Activated T-cell treated with anti-CD3 and anti-CD28 coated beads for 24 hours (primary cell): ENCODE measurements around the gene EMCN.
"Not testable (repeated sequence)": the region's sequence is repeated elsewhere in the genome, so short reads cannot be mapped to it uniquely, and the experiment has no call there.

Experiments used
- DNase-seq: peaks from one replicate; pipeline ENCODE4 v3.0.0-alpha.2; 2020; ENCODE audit warnings: low read depth

The EMCN gene

DNA sequence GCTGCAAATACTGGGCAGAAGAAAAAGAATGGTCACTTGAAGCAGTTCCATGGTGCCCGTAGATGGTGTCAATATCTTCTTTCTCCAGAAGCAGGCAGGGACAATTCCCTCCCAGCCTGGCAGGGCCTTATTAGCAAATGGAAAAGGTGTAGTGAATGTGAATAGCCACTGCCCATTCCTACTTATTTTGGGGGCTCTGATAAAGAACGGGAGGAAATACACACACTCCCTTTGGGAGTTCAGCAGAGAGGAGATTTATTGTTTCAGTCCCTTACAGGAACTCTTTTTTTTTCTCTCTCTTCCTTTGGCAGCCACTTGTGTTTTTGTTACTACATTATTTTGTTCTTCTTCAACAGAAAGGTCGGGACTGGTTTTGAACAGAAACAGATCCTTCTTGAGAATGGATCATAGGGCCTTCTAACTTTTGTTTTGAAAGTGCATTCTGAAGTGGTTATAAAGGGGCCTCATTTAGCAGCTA lies at the start of gene EMCN:
TSS of gene EMCN (minus strand) at position 159 of the 478 bp plus-strand sequence. CDS start at position 51, 108 bp downstream.
- DNase-seq = no peak

DNA sequence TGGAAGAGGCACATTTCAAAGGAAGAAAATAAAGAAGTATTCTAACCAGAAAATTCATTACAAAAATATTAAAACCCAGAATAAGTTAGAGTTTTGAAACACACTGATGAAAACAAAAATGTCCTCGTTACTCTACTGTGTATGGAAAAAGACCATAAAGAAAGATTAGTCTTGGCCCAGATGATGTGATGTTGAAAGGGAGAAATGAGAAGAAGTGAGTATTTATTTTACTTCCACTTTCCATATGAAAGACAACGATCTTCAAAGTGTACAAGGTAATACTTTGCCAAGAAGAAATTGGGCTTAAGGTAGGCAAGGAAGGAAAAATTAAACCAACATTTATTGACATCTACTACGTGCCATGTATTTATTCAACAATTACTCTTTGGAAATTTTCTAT lies 48.6 kb upstream of the EMCN start:
- no peak for DNase-seq

- DNase-seq = no peak
Observed at GRCh38 chr4:100557306-100557705, 39.5 kb upstream of the EMCN start.

- no peak for DNase-seq
Observed at GRCh38 chr4:100555611-100556337, 38.0 kb upstream of the EMCN start.

DNA sequence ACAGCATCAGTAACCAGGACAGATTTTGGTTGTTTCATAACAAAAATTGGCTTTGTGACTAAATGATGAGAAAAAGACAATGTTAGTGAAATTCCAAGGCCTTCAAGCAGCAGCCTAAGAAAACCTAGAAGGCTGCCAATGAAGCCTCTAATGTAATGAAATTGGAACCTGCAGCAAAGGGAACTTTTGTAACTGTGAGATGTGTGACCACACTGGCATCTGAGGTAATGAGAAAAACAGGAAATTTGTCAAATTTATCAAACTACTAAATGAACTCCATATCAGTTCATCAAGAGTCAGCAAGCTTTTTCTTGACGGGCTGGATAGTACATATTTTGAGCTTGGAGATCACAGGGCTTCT lies 30.4 kb upstream of the EMCN start:
- DNase-seq = no peak

GRCh38 chr4:100547541-100548199 lies 29.8 kb upstream of the EMCN start:
- DNase-seq = no peak

- DNase-seq = no peak
Observed at GRCh38 chr4:100545427-100545826, 27.6 kb upstream of the EMCN start.

GRCh38 chr4:100540131-100540530 lies 22.3 kb upstream of the EMCN start:
- no peak for DNase-seq

DNA sequence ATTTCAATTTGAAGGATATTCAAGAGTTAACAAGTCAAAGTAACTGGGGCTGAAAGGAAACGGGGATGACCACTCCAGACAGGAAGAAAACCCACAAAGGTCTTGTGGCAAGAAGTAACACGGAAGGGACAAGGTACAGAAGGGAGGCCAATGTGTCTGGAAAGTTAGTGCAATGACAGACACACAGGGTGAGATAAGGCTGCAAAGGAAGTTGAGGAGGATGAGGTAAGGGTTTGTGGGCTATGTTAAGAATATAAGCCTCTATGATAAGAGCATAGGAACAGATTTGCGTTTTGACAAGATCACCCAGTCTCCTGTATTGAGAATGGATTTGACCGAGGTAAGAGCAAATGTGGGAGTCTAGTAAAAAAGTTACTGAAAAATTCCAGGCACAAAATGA lies 21.9 kb upstream of the EMCN start:
- no peak for DNase-seq

- no peak for DNase-seq
Observed at GRCh38 chr4:100533741-100534140, 15.9 kb upstream of the EMCN start.

- not testable (repeated sequence) for DNase-seq
Observed at GRCh38 chr4:100530161-100530560, 12.3 kb upstream of the EMCN start.

DNA sequence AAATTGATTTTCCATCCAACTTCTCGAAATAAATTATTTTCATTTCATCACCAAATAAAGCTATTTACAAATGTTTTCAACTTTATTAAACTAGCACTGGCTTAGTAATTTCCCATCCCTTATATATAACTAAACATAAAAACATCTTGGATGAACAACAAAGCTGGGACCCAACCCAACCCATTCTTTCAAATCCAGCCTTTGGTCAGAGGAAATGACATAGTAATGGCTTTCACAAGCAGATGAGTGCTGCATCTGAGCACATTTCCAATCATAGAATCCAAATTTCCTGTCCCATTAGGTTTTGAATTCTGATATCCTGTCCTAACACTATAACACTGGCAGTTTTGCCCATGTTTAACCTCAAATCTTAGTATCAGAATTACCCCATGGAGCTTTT lies 7.9 kb upstream of the EMCN start:
- DNase-seq = no peak

GRCh38 chr4:100519205-100519604 lies 1.4 kb upstream of the EMCN start:
- DNase-seq = no peak

DNA sequence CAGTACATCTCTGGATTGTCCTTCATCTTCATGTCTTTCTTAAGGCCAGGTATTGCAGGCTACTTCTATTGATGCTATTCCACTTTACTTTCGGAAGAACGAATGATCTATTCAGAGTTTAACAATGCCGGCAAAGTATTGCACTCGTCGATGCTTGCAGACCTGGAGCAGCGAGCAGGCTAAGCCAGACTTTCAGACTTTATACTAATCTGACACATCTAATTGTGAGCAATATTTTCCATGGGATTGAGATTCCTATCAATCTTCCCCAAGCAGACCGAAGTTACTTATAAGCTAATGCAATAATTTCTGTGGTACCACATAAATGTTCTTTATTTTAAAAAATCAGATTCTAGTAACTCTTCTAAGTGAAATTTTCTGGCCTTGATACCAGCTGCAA lies 1.6 kb downstream of the EMCN start:
- no peak for DNase-seq

GRCh38 chr4:100511896-100512295 lies 5.9 kb downstream of the EMCN start:
- no peak for DNase-seq

- DNase-seq = no peak
Observed at GRCh38 chr4:100510551-100510950, 7.3 kb downstream of the EMCN start.

- no peak for DNase-seq
Observed at GRCh38 chr4:100509386-100509785, 8.4 kb downstream of the EMCN start.

GRCh38 chr4:100508691-100509090 lies 9.1 kb downstream of the EMCN start:
- no peak for DNase-seq

- no peak for DNase-seq
Observed at GRCh38 chr4:100504086-100504874, 13.5 kb downstream of the EMCN start.

DNA sequence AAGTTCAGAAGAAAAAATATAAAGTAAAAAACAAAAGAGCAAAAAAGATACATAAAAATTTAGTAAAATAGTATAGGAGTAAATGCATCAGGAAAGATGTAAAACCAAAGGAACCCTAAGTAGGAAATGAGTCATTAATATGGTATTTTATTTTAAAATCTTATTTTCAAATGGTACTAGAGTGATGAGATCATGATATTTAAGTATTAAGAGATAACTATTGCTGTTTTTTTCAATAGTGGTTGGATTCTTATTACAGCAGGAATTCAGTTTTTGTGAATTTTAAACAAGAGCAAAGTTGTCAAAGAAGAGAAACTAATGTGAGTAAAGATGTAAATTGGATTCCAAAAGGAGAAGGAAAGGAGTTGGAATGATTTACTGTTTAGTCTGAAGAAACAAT lies 20.0 kb downstream of the EMCN start:
- no peak for DNase-seq

DNA sequence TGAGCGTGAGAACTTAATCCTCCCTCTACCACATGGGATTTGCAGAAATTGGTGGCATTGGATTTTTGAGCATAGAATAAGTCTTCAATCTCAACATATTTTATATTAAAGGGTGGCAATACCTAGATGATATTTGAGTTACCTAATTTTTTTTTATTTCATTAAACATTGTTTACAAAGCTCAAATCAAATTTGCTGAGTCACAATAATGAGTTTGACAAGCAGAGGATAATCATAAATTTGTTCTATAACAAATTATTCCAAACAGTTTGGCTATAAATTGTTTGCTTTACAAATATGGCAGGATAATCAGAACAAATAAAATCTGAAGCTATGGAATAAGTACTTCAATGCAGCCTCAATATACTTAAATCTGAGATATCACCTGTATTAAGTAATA lies 22.7 kb downstream of the EMCN start:
- no peak for DNase-seq

- no peak for DNase-seq
Observed at GRCh38 chr4:100494166-100494565, 23.7 kb downstream of the EMCN start.

DNA sequence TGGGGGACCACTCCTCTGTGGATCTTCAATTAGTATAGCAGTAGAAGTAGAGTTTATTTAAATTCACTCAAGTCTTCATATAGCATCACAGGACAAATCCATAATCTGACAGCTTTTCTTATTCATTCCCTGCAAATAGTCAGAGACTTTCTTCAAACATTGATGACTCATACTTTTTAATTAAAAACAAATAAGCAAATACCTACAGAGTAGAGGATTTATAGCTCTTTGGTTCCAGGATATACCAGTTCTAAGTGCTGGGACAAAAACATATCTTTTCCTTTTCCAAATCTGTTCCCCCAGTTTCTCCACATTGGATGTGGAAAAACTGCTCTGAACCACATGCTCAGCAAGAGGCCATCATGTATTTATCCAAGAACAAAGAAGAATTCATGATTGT lies 24.1 kb downstream of the EMCN start:
- DNase-seq = no peak
